Suprapubic skin (tissue), 4 donors: ENCODE data around the gene MMADHC. TPM values are rescaled to one million over a fixed set of nuclear protein-coding genes. Genes with fewer than 3 reads are reported as not detected.
A peak's percentile ranks its signal among the peaks of the same experiment; 100 is the strongest.

Source experiments
- DNase-seq, 2 donors: peaks; one replicate each; pipeline ENCODE4 v3.0.0-alpha.2; 2019; ENCODE audit warnings: low spot score in 2 of 2
- H3K27ac ChIP-seq: fragments of 200-600 bp; sonication (generic); one replicate; pipeline ENCODE4 v1.5.1; 2019
- H3K27me3 ChIP-seq: fragments of 200-600 bp; sonication (generic); one replicate; pipeline ENCODE4 v1.5.1; 2019
- H3K36me3 ChIP-seq: fragments of 200-600 bp; sonication (generic); one replicate; pipeline ENCODE4 v1.5.1; 2019
- H3K4me1 ChIP-seq: fragments of 200-600 bp; sonication (generic); one replicate; pipeline ENCODE4 v1.5.1; 2019
- H3K4me3 ChIP-seq: fragments of 200-600 bp; sonication (generic); one replicate; pipeline ENCODE4 v1.5.1; 2019; ENCODE audit warnings: mild to moderate bottlenecking
- H3K9me3 ChIP-seq: fragments of 200-600 bp; sonication (generic); one replicate; pipeline ENCODE4 v1.5.1; 2019
- EP300 ChIP-seq: sonication (generic); formaldehyde crosslinking; IDR thresholded peaks from one replicate; pipeline ENCODE4 v1.6.1; 2017; ENCODE audit warnings: antibody characterized with exemption
- POLR2A ChIP-seq, 2 donors: fragments of 450-650 bp; IDR thresholded peaks; one replicate each; pipeline ENCODE4 v1.6.1; 2017; ENCODE audit warnings: antibody characterized with exemption in 2 of 2, mild to moderate bottlenecking in 2 of 2, moderate library complexity in 2 of 2
- POLR2AphosphoS5 ChIP-seq, 3 donors: sonication (generic); formaldehyde crosslinking; IDR thresholded peaks; one replicate each; pipeline ENCODE4 v1.6.1; 2017; ENCODE audit warnings: antibody characterized with exemption in 3 of 3
- WGBS: methylation state at CpG from one replicate; pipeline ENCODE4 v1.1.5; 2018; 5-methylcytosine and 5-hydroxymethylcytosine counted together
- total RNA-seq, 4 donors: library from RNA; depleted of rRNA; stranded (reverse); fragments of >200 nt; gene quantifications; one replicate each; pipeline ENCODE4 v1.1.0, GENCODE V29; 2016
- TF ChIP-seq, protein P1 (sequence below), 2 donors: fragments of 200-600 bp in 1 of 2; fragments of 450-650 bp in 1 of 2; sonication (generic) in 1 of 2; IDR thresholded peaks; one replicate each; pipeline ENCODE4 v1.5.1; 2016 to 2019; ENCODE audit warnings: antibody characterized with exemption in 2 of 2, mild to moderate bottlenecking in 1 of 2, moderate library complexity in 1 of 2

Gene MMADHC
- total RNA-seq, 4 donors from 2014 or later: 46.9 to 102 (median 81.5) TPM

DNA sequence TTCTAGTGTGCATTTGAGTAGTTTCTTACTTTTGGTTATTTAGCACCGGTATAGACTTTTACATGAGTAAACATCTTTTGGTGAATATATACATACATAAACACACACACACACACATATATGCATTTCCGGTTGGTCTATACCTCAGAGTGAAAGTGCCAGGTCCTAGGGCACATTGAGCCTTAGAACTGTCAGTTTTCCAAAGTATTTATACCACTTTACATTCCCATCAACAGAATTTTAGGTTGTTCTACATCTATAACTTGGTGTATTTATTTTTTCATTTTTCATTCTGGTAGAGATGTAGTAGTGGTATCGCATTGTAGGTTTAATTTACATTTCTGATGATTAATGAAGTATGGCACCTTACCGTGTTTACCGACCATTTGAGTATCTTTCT, 22.6 kb downstream of the MMADHC start:
- Histone ChIP-seq H3K27ac (no peak overlapping the region), H3K4me3 (no peak overlapping the region), H3K9me3 (no peaks in the 10 kb centered on the region), H3K4me1 (no peaks in the 10 kb centered on the region), H3K27me3 (no peaks in the 10 kb centered on the region), H3K36me3 (peaks cover 47% of the 10 kb centered on the region)
- DNase-seq: no peak
- TF ChIP-seq EP300: no peak
- TF ChIP-seq POLR2AphosphoS5 (IDR thresholded peaks at IDR 0.05): no peak
- no peak for TF ChIP-seq POLR2A (IDR thresholded peaks at IDR 0.05)
- TF ChIP-seq, protein P1, sequence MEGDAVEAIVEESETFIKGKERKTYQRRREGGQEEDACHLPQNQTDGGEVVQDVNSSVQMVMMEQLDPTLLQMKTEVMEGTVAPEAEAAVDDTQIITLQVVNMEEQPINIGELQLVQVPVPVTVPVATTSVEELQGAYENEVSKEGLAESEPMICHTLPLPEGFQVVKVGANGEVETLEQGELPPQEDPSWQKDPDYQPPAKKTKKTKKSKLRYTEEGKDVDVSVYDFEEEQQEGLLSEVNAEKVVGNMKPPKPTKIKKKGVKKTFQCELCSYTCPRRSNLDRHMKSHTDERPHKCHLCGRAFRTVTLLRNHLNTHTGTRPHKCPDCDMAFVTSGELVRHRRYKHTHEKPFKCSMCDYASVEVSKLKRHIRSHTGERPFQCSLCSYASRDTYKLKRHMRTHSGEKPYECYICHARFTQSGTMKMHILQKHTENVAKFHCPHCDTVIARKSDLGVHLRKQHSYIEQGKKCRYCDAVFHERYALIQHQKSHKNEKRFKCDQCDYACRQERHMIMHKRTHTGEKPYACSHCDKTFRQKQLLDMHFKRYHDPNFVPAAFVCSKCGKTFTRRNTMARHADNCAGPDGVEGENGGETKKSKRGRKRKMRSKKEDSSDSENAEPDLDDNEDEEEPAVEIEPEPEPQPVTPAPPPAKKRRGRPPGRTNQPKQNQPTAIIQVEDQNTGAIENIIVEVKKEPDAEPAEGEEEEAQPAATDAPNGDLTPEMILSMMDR (IDR thresholded peaks at IDR 0.05): no peak
- WGBS: 92% methylated on average over 5 of the region's 5 CpGs

DNA sequence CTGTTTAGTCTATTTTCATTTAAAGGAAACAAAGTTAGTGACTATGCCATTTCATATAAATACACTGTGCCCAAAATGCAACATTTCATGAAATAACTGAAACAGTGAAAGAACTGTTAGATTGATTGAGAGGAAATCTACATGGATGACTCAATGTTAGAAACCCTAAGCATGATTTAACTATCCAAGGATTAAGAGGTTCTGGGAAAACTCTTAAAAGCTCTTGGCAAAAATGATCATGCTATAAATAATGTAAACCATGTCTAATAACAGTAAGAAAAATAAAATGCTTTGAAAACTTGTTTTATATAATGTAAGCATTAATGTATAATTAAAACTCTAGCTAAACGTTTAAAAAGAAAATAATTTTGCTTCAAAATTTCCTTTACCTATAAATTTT, 23.5 kb downstream of the MMADHC start:
- H3K36me3 ChIP-seq: peaks cover 38% of the 10 kb centered on the region
- no peaks in the 10 kb centered on the region for H3K27me3 ChIP-seq
- no peaks in the 10 kb centered on the region for H3K4me1 ChIP-seq
- no peak for DNase-seq
- TF ChIP-seq, protein P1 (IDR thresholded peaks at IDR 0.05): no peak
- TF ChIP-seq EP300 (no peak), POLR2A (IDR thresholded peaks at IDR 0.05) (no peak), POLR2AphosphoS5 (IDR thresholded peaks at IDR 0.05) (no peak)
- H3K4me3 ChIP-seq: no peak overlapping the region
- 42% methylated on average over 1 of the region's 1 CpG for WGBS
- no peaks in the 10 kb centered on the region for H3K9me3 ChIP-seq
- no peak overlapping the region for H3K27ac ChIP-seq

DNA sequence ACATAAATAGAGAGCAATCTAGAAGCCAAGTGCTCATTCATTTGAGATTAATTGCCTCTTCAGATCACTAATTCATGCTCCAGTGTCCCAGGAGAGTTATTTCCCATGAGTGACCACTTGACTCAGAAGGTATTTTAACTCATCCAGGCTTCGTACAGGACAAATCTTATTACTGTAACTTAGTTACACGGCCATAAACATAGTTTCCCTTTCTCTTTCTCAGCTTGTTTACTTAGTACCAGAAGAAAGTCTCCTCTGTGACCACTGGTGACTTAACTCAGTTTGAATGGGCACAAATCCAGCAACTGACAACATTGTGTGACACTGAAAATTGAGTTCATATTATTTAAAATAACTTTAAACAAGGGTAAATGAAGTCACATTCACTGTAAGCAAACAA, 25.3 kb downstream of the MMADHC start:
- peaks cover 22% of the 10 kb centered on the region for H3K36me3 ChIP-seq
- 46% methylated on average over 2 of the region's 2 CpGs for WGBS
- H3K9me3 ChIP-seq: no peaks in the 10 kb centered on the region
- no peak overlapping the region for H3K27ac ChIP-seq
- no peaks in the 10 kb centered on the region for H3K4me1 ChIP-seq
- no peaks in the 10 kb centered on the region for H3K27me3 ChIP-seq
- DNase-seq: no peak
- TF ChIP-seq POLR2A (IDR thresholded peaks at IDR 0.05) (no peak), POLR2AphosphoS5 (IDR thresholded peaks at IDR 0.05) (no peak), EP300 (no peak)
- TF ChIP-seq, protein P1 (IDR thresholded peaks at IDR 0.05): no peak
- H3K4me3 ChIP-seq: no peak overlapping the region

DNA sequence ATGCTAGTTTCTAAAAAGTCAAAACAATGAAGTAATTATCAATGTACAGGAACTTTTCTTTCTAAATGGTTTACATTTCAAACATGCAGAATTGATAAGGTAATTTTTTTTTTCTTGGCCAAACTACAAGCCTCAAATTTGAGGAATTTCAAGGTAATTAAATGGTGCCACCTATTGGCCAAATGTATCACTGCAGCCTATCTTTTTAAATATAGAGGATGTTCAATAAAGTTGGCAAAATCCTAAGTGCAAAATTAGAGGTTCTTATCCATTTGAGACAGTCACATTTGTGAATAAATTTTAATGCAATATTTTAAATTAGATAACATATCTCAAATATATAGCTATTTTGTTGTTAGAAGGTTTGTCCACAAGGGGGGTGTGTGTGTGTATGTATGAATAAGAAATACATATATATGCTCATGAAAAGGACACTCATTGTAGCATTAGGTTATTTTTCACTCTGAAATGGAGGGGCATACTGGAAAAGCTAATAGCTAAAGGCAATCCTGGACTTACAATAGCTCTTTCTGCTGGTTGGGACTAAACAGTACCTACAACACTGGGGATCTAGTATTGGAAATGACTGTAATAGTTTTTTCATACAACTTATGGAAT, 26.2 kb downstream of the MMADHC start:
- no peak overlapping the region for H3K27ac ChIP-seq
- DNase-seq: no peak
- H3K36me3 ChIP-seq: peaks cover 15% of the 10 kb centered on the region
- H3K4me3 ChIP-seq: no peak overlapping the region
- H3K4me1 ChIP-seq: no peaks in the 10 kb centered on the region
- TF ChIP-seq, protein P1 (IDR thresholded peaks at IDR 0.05): peak; percentile 71 to 84
- TF ChIP-seq EP300: no peak
- H3K27me3 ChIP-seq: no peaks in the 10 kb centered on the region
- H3K9me3 ChIP-seq: no peaks in the 10 kb centered on the region

DNA sequence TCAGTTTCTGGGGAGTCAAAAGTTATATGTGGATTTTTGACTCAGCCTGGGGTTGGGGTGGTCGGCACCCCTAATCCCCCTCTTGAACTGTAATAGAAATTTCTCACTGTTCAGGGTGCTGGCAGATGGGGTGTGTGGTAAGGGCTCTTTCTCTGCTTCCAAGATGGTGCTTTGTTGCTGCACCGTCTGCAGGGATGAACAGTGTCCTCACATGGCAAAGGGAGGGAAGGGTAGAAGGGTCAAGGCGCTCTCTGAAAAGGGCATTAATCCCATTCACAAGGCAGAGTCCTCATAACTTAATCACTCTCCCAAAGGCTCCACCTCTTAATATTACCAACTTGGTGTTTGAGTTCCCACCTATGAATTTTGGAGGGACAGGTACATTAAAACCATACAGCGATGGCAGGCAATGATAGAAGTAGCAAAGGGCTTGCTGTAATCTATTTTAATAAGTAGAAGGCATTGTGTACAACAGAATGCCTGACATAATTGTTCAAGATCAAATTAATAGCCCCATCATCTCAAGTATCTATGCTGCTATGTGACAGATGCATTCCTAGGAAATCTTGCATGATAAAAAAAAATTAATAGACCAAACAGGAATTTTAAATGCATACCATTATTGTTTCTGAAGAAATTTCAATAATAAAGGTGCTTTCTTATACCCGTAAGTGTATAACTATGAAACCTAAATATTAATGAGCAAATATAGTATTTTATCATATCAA, 28.1 kb downstream of the MMADHC start:
- Histone ChIP-seq H3K4me1 (no peaks in the 10 kb centered on the region), H3K4me3 (no peak overlapping the region), H3K27ac (no peak overlapping the region), H3K36me3 (no peaks in the 10 kb centered on the region), H3K9me3 (no peaks in the 10 kb centered on the region), H3K27me3 (no peaks in the 10 kb centered on the region)
- no peak for DNase-seq
- WGBS: 93% methylated on average over 5 of the region's 5 CpGs
- TF ChIP-seq, protein P1 (IDR thresholded peaks at IDR 0.05): no peak
- TF ChIP-seq EP300 (no peak), POLR2A (IDR thresholded peaks at IDR 0.05) (no peak), POLR2AphosphoS5 (IDR thresholded peaks at IDR 0.05) (no peak)
